Kidney (tissue), 14 donors: ENCODE measurements around the gene BUB3. TPM values are rescaled to one million over a fixed set of nuclear protein-coding genes. Genes with fewer than 3 reads are reported as not detected.

Experiments
- DNase-seq, 5 donors: peaks; one replicate each; pipeline ENCODE4 v3.0.0-alpha.2; 2013 to 2020
- FAIRE-seq: peaks from 2 replicates; lab custom pipeline; 2012; peaks lifted over from hg19 to GRCh38; lab: Jason Lieb, UNC
- H3K27ac ChIP-seq, 2 donors: one replicate each; pipeline ENCODE4 v1.7.0; 2013; ENCODE audit warnings: low read depth in 2 of 2, low read length in 2 of 2, inconsistent platforms in 1 of 2
- H3K27me3 ChIP-seq: one replicate; pipeline ENCODE4 v1.7.1; 2013; ENCODE audit warnings: low read length, inconsistent platforms; ENCODE audit not compliant: control insufficient read depth, insufficient read depth
- H3K36me3 ChIP-seq, 3 donors: one replicate each; pipeline versions ENCODE4 v1.7.0 to v1.7.1; 2013; ENCODE audit warnings: low read length in 3 of 3, control low read depth in 1 of 3, inconsistent platforms in 1 of 3; ENCODE audit not compliant: insufficient read depth in 3 of 3, control insufficient read depth in 2 of 3
- H3K4me1 ChIP-seq, 3 donors: one replicate each; pipeline versions ENCODE4 v1.7.0 to v1.7.1; 2013; ENCODE audit warnings: low read length in 3 of 3, inconsistent platforms in 1 of 3, low read depth in 1 of 3; ENCODE audit not compliant: control insufficient read depth in 2 of 3, insufficient read depth in 2 of 3
- H3K4me3 ChIP-seq, 3 donors: one replicate each; pipeline versions ENCODE4 v1.7.0 to v1.8.1; 2013; ENCODE audit warnings: low read length in 3 of 3, control low read depth in 1 of 3, inconsistent platforms in 1 of 3
- H3K9ac ChIP-seq, 3 donors: one replicate each; pipeline versions ENCODE4 v1.7.0 to v1.7.1; 2013; ENCODE audit warnings: low read length in 3 of 3, control low read depth in 1 of 3, inconsistent platforms in 1 of 3
- H3K9me3 ChIP-seq, 3 donors: one replicate each; pipeline versions ENCODE4 v1.7.0 to v1.7.1; 2013; ENCODE audit warnings: low read length in 3 of 3, control low read depth in 1 of 3, inconsistent platforms in 1 of 3; ENCODE audit not compliant: control insufficient read depth in 2 of 3, insufficient read depth in 1 of 3
- intact Hi-C: fragments of 100-400 bp; cut with DNase I; formaldehyde crosslinking; loops from one replicate; pipeline ENCODE4 v1.11.1; 2022
- polyA plus RNA-seq: library from polyadenylated mRNA; stranded (reverse); fragments of 350-450 nt; fragmentation: Illumina TruSeq; extraction: RNeasy Lipid Tissue Mini Kit (QIAGEN cat#74804); gene quantifications from one replicate; pipeline ENCODE4 v1.2.3, GENCODE V29; 2014; ENCODE audit warnings: low read depth, low replicate concordance; ENCODE audit not compliant: insufficient read depth
- total RNA-seq: library from RNA; stranded (reverse); fragmentation: NEBNext Ultra II Directional; extraction: Animal tissue kit (Norgen Biotek cat#: 25700); gene quantifications from one replicate; pipeline ENCODE4 v1.2.1, GENCODE V29; 2021
- TF ChIP-seq, protein P1 (sequence below): IDR thresholded peaks from 3 replicates; pipeline ENCODE4 v1.5.1; 2012; ENCODE audit warnings: mild to moderate bottlenecking, moderate library complexity, borderline replicate concordance; ENCODE audit not compliant: insufficient read depth; ENCODE audit errors: extremely low read depth
- donor health status: control.
- donor health status: control.
- donor health status: control.
- donor health status: control.
- donor health status: control.
- donor health status: DM: yes; HTN: yes; CAD: no.
- donor health status: Normal renal cell carcinoma (clear cell type).

Gene BUB3
- total and polyA plus RNA-seq, 2 donors from 2014 or later = 49.0 to 60.8 TPM

DNA sequence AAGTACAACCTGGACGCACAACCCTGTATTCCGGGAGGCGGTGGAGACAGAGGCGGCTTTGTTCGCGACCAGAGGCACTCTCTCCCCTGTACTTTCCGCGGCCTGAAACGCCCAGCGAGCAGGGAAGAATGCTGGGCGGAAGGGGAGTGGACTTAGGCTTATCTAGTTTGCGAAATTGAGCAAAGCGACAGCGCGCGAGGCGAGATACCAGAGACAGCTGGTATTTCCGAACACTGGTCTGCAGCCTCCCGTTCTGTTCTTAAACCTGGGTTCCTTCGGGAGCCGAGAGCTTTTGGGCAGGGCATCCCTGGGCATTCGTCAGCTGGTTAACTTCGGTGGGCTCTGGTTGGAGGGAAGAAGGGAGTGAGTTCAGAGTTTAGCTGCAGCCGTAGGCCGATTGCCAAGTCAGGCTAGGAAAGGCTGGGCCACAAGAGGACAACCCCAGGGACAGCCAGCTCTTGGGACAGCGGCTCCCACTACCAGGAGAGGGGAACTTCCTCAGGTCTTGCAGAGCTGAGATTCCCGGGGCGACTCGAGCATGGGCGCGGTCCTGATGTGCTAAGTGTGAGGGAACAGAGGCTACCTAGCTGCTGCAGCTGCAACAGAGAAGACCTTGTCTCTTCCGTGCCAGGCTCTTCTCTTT lies 14.6 kb upstream of the BUB3 start:
- Histone ChIP-seq H3K27me3 (peaks cover 83% of the 10 kb centered on the region), H3K4me3 (no peak overlapping the region), H3K36me3 (no peaks in the 10 kb centered on the region), H3K9ac (no peak overlapping the region), H3K27ac (no peak overlapping the region), H3K4me1 (peaks cover 0 to 18% (median 0%) of the 10 kb centered on the region in 3 donors), H3K9me3 (no peaks in the 10 kb centered on the region)
- intact Hi-C loops = no loop called here
- DNase-seq (peak in 4 of 5 donors; percentile 68 to 75 (median 70)), FAIRE-seq (no peak)
- TF ChIP-seq, protein P1, sequence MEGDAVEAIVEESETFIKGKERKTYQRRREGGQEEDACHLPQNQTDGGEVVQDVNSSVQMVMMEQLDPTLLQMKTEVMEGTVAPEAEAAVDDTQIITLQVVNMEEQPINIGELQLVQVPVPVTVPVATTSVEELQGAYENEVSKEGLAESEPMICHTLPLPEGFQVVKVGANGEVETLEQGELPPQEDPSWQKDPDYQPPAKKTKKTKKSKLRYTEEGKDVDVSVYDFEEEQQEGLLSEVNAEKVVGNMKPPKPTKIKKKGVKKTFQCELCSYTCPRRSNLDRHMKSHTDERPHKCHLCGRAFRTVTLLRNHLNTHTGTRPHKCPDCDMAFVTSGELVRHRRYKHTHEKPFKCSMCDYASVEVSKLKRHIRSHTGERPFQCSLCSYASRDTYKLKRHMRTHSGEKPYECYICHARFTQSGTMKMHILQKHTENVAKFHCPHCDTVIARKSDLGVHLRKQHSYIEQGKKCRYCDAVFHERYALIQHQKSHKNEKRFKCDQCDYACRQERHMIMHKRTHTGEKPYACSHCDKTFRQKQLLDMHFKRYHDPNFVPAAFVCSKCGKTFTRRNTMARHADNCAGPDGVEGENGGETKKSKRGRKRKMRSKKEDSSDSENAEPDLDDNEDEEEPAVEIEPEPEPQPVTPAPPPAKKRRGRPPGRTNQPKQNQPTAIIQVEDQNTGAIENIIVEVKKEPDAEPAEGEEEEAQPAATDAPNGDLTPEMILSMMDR = no peak

DNA sequence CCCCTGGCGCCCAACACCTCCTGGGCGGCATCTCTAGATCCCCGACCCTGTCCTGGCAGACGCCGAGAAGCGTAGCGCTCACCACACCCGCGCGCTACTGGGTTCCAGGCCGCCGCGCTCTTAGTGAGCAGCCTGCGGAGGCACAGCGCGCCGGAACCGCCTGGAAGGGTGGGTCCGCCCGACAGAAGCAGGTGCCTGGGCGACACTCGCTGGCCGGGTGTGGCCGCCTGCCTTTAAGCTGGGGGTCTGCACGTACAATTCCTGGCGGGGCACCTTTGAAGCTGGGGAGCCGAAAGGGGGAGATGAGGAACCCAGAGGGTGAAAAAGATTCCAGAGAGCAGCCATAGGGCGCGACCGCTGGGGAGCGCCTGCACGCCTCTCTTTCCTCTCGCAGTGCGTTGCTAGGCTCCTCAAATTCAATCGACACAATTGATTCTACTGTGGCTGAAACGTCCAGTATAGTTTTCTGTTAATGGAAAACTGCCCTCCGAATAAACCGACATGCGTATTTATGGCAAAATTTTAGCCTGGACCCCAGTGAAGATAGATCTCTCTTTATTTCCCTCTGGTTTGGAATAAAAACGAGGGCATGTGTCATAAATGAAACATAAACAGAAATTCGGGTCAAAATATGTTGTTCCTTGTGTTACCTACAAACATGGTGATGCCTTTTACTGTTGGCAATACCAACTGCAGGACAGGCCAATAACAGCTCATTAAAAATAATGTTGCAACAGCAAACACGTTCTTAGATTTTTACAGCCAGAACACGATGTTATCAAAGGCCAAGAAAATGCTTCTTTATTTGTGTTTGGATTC lies 13.8 kb upstream of the BUB3 start:
- no peak overlapping the region for H3K9ac ChIP-seq
- FAIRE-seq (no peak), DNase-seq (peak in 2 of 5 donors; percentile 30 to 45)
- H3K9me3 ChIP-seq = no peaks in the 10 kb centered on the region
- TF ChIP-seq, protein P1 = no peak
- H3K27me3 ChIP-seq = peaks cover 84% of the 10 kb centered on the region
- H3K36me3 ChIP-seq = no peaks in the 10 kb centered on the region
- peaks cover 0 to 15% (median 0%) of the 10 kb centered on the region in 3 donors for H3K4me1 ChIP-seq
- intact Hi-C loops = no loop called here
- H3K4me3 ChIP-seq = no peak overlapping the region
- no peak overlapping the region for H3K27ac ChIP-seq

DNA sequence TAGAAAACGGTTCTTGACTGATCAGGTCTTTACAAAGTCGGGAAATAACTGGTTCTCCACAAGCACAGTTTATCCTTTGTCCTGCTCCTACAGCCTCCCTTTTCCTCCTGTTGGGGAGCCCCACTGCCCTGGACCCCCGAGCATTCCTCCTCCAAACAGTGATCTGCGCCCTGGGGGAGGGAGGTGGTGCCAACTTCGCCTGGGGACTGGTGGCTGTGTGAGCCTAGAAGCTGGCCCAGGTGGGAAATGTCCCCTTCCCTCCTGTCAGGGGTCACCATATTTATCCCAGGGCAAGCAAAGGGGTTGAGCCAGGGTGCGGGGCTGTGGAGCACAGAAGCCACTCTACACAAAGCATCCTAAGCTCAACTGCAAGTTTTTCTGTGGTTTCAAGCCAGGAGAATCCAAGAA lies 13.2 kb upstream of the BUB3 start:
- FAIRE-seq = no peak
- Histone ChIP-seq H3K4me3 (no peak overlapping the region), H3K4me1 (peaks cover 0 to 14% (median 0%) of the 10 kb centered on the region in 3 donors)

More for the DNA sequence above, 13.2 kb upstream of the BUB3 start:
- Histone ChIP-seq H3K9me3 (no peaks in the 10 kb centered on the region), H3K36me3 (no peaks in the 10 kb centered on the region), H3K27me3 (peaks cover 89% of the 10 kb centered on the region), H3K9ac (no peak overlapping the region), H3K27ac (no peak overlapping the region)
- TF ChIP-seq, protein P1 = no peak
- intact Hi-C loops = no loop called here
- no peak for DNase-seq
